GM23338 (cell line): ENCODE measurements around the gene FANCC.

Source experiments
- CREB1 ChIP-seq: fragments of 250-450 bp; sonication (Bioruptor Pico); IDR thresholded peaks from 2 replicates; pipeline ENCODE4 v1.5.0; 2020; ENCODE audit warnings: low read depth, mild to moderate bottlenecking, moderate library complexity
- CTCF ChIP-seq, 2 experiments: fragments of 200-600 bp in 1 of 2; sonication (generic) in 1 of 2; conservative IDR thresholded peaks; 2 replicates each; pipeline versions ENCODE4 v1.5.1 to v1.6.1; 2016 to 2017; ENCODE audit warnings: antibody characterized with exemption in 2 of 2, low read depth in 2 of 2, mild to moderate bottlenecking in 2 of 2, moderate library complexity in 1 of 2
- EZH2 ChIP-seq: fragments of 200-600 bp; sonication (generic); IDR thresholded peaks from one replicate; pipeline ENCODE4 v1.8.0; 2017; ENCODE audit warnings: antibody characterized with exemption, mild to moderate bottlenecking, low read depth; ENCODE audit not compliant: unreplicated experiment
- EZH2phosphoT487 ChIP-seq: fragments of 200-600 bp; sonication (generic); IDR thresholded peaks from one replicate; pipeline ENCODE4 v1.8.1; 2018; ENCODE audit warnings: antibody characterized with exemption; ENCODE audit not compliant: unreplicated experiment
- NANOG ChIP-seq: IDR thresholded peaks from 2 replicates; pipeline ENCODE4 v1.6.1; 2016; ENCODE audit warnings: antibody characterized with exemption, borderline replicate concordance
- POLR2AphosphoS5 ChIP-seq: IDR thresholded peaks from 2 replicates; pipeline ENCODE4 v1.6.1; 2016; ENCODE audit warnings: antibody characterized with exemption, low read depth
- REST ChIP-seq: IDR thresholded peaks from one replicate; pipeline ENCODE4 v1.6.1; 2018; ENCODE audit warnings: antibody characterized with exemption; ENCODE audit not compliant: unreplicated experiment
- ZNF114 ChIP-seq: fragments of 250-450 bp; sonication (Bioruptor Pico); IDR thresholded peaks from 2 replicates; pipeline ENCODE4 v1.5.0; 2020; ENCODE audit warnings: mild to moderate bottlenecking, moderate library complexity

- no peak for TF ChIP-seq CREB1
- TF ChIP-seq CTCF (conservative IDR thresholded peaks at IDR 0.05; ENCODE audit: low read depth in 2 of 2), result no peak
- no peak for TF ChIP-seq REST
- TF ChIP-seq POLR2AphosphoS5, result no peak
- no peak for TF ChIP-seq EZH2phosphoT487
- no peak for TF ChIP-seq EZH2
- no peak for TF ChIP-seq NANOG
- TF ChIP-seq ZNF114 (CRISPR knock-in tag), result no peak
Measured at GRCh38 chr9:95237336-95237735, 80.2 kb downstream of the FANCC start.
